ENCODE measurements around the gene CFAP20. TPM values are rescaled to one million over a fixed set of nuclear protein-coding genes. Genes with fewer than 3 reads are reported as not detected.

CFAP20 gene
- 40.6 and 58.8 TPM in 2 replicates for total RNA-seq

DNA sequence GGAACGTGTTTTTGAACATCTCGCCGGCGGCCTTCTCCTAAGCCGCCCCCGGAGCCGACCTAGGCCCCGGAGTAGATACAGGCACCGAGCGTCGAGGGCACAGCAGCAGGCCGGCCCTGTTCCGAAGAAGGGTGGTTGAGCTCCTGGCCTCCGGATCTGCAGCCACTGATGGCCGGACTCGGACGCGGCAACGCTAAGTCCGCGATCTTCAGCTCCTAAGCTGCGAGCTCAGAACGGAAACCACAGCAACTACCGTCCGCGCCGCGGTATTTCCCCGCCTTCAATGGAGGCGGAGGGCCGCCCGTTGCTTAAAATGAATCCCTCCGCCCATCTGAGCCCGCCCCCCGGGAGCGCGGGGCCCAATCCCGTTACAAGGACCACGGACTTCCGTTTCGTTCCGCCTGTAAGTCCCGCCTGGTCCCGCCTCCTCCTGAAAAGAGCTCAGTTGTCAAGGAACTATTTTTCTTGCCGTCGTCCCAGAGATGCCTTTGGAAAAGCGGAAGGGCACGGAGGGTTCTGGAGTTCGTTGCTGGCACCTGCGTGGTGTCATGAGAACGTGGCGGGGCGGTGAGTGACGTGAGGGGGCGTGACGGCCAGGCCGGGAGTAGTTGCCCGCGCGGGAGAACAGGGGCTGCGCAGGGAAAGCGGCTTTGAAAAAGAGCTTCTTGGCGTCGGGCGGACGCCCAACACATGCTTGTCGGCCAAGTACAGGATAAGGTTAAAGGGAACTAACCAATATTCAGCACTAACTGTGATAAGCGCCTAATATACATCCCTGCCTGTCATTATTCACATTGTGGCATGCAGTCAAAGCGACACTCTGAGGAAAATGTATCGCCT, at the start of gene CFAP20:
Gene CFAP20, minus strand, starts transcription at position 285 of the 840 bp plus-strand sequence. Its CDS starts 266 bp downstream, at position 19.

Other genes starting within 250 kb of the CFAP20 start
- not detected in 2 replicates for gene CNGB1, start 158.3 kb downstream of the CFAP20 start, total RNA-seq
- gene ZNF319, start 128.7 kb downstream of the CFAP20 start, total RNA-seq = 2.3 and 6.4 TPM in 2 replicates
- gene USB1, start 128.0 kb downstream of the CFAP20 start, total RNA-seq = 17.3 and 68.9 TPM in 2 replicates
- gene MMP15, start 103.6 kb downstream of the CFAP20 start, total RNA-seq = 17.9 and 19.9 TPM in 2 replicates
- gene CSNK2A2, start 68.7 kb upstream of the CFAP20 start, total RNA-seq = 39.2 and 70.7 TPM in 2 replicates
- not detected in 2 replicates for gene PRSS54, start 165.6 kb upstream of the CFAP20 start, total RNA-seq

Data from bladder microvascular endothelial cell (primary cell).